SKM-1 treated with dmso at 0.1 percent for 144 hours (cell line): ENCODE results near the gene STIL.
"Not testable (repeated sequence)": the region's sequence is repeated elsewhere in the genome, so short reads cannot be mapped to it uniquely, and the experiment has no call there.

Experiments
- DNase-seq: peaks from one replicate; lab custom pipeline; 2025; ENCODE audit not compliant: unreplicated experiment; lab: John Stamatoyannopoulos, UW

The STIL gene

DNA sequence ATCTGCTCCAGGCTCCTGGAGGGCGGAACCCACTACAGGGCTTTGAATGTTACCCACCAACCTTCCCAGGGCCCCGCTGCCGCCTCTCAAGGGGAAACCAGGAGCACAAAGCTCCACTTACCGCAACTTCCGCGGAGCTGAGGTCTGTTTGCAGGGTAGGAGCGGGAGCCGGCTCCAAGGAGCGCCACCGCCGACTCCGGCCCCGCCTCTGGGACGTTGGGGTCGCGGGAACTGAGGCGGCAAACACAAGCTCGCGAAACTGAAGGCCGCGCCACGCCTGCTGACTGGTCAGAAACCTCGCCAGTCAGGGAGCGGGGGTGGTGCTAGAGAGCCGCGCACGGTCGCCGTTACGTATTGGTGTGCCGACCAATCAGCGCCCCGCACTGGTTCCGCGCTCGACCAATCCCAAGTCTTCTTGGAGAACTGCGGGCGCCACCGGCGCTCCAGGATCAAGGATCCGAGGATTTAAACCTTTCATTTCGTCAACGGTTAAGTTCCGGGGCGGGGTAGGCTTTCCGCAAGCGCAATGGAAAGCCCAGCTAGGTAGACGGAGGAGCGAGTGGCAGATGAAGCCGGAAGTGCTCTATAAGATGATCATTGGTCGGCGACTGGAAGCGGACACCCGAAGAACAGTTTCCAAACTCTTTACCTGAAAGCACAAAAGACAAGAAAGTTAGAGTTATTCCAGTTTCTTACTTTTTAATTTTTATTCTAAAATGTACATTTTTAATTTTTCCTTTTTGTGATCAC lies at the start of gene STIL:
STIL (minus strand) TSS at position 233 of the 750 bp plus-strand sequence. CDS start 3,828 bp downstream, outside the sequence.
- DNase-seq: peak; percentile 99

DNA sequence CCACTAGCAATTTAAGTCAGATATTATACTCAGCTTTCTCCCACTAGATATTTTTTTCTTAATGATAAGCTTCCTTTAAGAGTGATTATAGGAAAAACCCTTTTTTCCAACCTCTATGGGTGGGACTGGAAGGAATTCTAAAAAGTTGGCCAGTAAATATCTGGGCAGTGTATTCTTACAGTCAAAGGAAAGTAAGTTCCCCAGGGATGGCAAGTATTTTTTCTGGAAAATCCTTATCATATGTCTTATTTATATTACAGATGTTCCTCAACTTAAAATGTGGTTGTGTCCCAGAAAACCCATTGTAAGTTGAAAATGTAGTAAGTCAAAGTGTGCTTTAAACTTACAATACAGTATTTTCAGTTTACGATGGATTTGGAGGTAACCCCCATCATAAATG lies 48.9 kb upstream of the STIL start:
- no peak for DNase-seq

DNA sequence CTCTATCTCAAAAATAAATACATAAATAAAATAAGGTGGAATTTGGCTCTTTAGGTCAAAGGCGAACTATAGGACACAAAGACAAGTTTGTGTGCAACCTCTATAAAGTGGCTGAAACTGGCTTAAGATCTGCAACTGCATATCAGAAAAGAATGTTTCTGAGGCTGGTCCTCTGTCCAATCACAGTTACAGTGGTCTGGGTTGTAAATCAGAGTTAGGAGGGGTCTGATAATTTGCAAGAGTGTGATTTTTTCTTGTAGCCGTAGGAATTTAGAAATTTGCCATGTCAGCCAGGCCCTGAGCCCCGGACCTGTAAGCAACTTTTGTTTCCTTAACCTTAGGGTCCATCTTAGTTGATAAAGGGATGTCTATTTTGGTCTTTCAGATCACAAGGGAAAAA lies 47.4 kb upstream of the STIL start:
- DNase-seq: no peak

DNA sequence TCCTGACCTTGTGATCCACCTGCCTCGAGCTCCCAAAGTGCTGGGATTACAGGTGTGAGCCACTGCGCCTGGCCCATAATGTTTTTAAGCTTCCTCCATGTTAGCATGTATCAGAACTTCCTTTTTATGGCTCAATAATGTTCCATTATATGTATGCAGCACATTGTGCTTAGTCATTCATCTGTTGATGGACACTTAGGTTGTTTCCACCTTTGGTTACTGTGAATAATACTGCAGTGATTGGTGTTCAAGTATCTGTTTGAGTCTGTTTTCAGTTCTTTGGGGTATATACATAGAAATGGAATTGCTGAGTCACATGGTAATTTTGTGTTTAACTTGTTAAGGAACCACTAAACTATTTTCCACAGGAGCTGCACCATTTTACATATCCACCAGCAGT lies 37.4 kb upstream of the STIL start:
- DNase-seq: no peak

DNA sequence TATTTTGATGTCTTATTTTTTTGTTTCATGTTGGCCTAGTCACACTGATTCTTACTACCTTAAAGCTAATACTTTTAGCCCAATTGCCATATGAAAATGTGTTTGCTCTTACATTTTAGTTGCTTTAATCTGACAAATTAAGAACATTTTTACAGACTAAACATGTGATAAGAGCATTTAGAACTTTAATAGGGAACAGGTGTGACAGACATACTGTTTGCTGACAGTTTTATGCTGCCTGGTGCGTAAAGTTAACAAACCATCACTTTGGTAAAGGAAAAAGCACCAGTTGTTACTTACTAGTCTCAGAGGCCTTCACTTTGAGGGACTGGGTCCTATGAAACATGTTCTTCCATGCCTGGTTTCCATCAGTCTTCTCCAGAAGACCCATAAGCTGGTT lies 34.3 kb upstream of the STIL start:
- no peak for DNase-seq

DNA sequence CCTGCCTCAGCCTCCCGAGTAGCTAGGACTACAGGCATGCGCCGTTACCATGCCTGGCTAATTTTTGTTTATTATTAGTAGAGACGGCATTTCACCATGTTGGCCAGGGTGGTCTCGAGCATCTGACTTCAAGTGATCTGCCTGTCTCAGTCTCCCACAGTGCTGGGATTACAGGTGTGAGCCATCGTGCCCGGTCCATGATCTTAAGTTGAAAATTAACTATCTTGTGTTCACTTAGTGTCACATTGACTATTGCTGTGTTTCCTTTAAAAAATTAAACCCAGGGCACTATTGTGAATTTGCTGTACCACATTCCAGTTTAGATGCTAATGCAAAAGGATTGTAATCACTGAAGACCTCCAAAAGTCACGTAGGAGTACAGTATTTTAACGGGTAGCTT lies 33.8 kb upstream of the STIL start:
- no peak for DNase-seq

DNA sequence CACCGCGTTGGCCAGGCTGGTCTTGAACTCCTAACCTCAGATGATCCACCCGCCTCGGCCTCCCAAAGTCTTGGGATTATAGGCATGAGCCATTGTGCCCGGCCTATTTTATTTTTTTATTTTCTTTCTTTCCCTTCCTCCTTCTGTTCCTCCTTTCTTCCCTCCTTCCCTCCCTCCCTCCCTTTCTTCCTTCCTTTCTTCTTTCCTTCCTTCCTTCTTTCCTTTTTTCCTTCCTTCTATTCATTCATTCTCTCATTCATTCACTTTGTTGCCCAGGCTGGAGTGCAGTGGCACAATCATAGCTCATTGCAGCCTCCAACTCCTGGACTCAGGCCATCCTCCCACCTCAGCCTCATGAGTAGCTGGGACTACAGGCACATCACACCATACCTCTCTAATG lies 33.0 kb upstream of the STIL start:
- DNase-seq: not testable (repeated sequence)

DNA sequence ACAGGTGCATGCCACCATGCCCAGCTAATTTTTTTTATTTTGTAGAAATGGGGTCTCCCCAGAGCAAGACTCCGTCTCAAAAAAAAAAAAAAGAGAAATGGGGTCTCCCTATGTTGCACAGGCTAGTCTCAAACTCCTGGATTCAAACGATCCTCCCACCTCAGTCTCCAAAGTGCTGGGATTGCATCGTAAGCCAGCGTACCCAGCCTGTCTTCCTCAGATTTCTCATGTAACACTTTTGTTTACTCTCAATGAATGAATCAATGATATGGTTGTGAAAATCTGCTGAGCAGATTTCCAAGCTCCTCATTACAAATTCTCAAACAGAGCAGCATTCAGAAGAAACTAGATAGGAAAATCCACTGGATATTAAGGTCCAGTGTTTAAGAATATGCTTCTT lies 26.3 kb upstream of the STIL start:
- DNase-seq: no peak

DNA sequence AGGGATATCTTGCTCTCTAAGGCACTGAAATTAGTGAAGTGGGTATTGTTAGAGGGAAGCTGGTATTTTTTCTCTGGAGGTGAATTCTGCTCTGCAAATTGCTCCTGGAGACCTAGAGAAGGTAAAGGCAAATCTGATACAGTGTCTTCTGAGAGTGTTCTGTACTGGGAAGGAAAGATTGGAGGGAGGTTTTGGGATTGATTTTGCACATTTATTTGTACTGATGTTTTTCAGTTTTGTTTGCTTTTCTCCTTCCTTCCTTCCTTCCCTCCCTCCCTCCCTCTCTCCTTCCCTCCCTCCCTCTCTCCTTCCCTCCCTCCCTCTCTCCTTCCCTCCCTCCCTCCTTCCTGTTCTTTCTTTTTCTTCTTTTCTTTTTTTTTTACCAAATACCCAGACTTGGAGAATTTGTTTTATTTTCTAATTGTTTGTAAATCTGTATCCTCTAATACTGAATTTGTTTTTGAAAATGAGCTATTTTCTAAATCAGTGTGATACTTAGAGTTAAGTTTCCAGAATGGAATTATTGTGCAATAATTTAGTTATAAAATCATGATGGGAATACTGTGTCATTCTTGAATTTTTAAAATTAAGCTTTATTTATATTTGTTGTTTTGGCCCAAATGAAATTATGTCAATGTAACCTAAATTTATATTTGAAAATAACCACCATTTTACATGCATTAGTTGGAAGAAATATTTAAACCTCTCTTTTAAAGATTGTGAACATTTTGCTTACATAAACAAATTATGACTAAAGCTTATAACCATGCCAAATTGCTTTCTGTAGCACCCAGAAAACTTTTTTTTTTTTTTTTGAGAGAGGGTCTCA lies 24.5 kb upstream of the STIL start:
- no peak for DNase-seq

DNA sequence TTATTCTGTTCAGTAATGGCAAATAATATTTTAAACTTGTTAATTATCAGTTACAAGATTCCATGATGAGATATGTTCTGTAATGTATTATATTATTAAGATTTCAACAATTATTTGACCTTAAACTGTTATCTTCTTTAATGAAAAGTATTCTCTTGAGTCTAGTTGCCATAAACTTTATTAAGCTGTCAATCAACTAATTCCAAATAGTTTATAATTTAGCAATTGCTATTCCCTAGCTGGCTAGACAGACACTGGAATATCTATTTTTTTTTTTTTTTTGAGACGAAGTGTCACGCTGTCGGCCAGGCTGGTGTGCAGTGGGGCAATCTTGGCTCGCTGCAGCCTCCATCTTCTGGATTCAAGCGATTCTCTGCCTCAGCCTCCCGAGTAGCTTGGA lies 23.4 kb upstream of the STIL start:
- no peak for DNase-seq

DNA sequence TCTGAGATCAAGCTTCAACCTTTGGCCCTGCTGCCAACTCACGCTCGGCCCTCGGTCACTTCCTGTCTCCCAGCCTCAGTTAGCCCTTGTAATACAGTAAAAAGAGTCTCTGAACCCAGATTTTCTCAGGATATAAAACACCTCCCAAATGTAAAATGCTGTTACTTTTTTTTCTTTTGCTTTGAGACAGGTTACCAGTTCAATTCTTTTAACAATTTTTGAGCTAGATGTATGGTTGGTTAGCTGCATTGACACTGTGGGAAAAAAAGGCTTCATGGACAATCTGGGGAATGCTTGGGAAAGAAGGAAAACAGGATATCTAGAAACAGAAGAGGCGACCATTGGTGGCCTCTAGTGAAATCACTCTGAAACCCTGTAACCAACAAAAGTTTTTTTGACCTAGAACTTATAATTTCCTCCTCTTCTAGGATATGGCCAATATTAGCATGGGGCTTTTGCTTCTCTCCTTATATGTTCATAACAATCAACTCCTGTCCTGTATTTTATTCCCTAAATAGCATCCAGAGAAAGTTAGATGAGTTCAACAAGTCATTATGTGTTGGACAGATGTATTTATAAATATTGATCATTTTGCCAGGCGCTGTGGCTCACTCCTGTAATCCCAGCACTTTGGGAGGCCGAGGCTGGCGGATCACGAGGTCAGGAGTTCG lies 21.0 kb upstream of the STIL start:
- DNase-seq: no peak

DNA sequence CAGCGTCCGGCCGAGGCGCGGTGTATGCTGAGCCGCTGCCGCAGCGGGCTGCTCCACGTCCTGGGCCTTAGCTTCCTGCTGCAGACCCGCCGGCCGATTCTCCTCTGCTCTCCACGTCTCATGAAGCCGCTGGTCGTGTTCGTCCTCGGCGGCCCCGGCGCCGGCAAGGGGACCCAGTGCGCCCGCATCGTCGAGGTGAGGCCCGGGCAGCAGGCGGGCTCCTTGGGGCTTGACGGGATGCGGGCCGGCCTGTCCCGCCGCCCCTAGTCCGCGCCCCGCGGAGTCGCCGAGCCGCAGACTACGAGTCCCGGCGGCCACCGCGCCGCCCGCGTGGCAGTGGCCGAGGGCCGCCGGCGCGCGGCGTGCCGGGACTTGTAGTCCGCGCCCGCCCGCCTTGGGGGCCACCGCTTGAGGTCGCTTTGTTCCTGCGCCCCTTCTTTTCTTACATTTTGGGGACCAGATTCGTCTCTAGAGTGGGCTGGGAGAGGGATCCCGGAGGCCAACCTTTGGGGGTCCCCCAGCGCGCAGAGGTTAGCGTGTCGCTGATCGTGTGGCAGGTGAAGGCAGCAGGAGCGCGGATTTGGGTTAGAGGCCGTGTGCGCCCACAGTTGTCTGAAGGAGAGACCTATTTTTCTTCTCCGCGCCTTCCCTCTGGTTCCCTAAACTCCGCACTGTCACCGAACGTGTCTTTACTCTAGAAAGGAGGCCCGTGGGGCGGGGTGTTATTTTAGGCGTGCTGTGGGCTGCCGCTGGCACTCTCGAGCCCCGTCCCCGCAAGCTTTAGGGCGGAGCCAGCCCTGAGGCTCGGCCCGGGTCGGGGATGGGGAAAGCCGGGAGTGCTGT lies 20.2 kb upstream of the STIL start:
- DNase-seq: peak; percentile 67

DNA sequence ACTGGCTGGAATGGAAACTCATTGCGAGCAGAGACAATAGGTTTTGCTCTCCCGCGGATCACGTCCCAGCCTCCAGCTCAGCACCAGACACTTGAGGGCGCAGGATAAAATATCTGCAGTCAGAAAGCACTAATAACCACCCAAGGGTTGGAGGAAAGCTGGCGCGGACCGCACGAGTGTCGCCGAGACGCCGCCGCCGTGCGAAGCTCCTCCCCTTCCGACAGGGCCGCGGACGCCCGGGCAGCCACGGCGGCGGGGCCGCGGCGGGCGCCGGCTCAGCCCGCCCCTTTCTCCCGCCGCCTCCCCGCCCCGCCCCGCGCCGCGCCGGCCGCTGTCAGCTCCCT lies 19.6 kb upstream of the STIL start, which contains the start of gene CMPK1:
CMPK1 (plus strand) TSS at position 213 of the 344 bp plus-strand sequence. CDS start 156 bp downstream, outside the sequence.
- DNase-seq: peak; percentile 81

DNA sequence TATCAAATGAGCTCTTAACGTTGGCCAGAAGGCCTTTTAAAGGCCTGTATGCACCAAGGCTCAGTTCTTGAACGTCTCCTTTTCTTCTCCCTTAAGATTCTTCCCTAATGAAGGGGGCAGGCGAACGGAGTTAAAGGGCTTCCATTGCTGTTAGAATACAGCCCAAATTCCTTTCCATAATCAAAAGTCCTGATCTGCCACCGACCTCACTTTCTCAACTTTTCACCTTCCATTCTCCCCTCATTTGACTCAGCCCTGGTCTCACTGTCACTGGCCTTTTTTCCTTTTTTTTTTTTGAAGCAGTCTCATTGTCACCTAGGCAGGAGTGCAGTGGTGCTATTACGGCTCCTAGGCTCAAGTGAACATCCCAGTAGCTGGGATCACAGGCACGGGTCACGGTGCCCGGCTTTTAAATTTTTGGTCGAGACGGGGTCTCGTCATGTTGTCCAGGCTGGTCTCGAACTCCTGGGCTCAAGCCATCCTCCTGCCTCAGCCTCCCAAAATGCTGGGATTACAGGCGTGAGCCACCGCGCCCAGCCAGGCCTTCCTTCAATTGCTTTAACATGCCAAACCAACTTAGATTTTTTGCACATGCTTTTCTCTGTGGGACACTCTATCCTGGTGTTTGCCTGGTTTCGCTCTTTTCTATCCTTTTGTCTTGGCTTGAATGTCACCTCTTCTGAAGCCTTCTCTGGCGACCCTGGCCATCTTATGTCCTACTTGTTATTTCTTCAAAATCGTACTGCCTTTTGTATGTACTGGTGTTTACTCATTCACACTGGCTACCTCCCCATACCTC lies 19.0 kb upstream of the STIL start:
- no peak for DNase-seq

DNA sequence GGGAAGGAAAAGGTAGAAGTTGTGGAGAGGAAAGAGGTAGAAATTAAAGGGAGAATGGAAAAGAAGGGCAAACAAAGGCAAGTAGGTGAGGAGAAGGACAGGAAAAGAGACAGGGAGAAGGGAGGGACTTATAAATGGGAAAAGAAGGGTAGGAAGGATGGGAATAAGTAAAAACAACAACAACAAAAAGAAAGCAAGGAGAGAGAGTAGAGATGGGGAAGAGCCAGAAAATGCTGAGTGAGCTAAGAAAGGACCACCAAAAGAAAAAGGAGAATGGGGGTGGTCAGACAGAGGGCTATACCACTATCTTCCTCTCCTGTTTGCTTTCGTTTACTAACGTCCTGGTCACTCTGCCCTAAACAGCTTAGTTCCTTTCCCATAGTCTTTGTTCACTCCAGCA lies 17.9 kb upstream of the STIL start:
- no peak for DNase-seq

DNA sequence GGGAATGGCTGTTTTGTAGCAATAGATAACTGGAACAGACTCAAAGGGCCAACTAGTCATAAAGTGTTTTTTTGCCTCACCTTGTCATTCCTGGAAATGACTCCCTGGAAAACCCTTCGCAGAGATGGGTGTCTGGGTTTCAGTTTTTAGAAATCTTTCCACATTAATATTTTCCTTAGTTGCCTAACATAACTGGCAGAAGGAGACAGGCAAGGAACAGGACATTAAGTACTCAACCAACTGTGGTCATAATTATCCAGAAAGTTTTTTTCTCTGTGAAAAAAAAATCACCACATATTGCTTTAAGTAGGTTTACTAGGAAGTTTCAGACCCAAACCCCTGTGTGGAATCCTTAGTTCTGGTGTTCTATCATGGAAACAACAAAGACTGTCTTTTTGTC lies 16.3 kb upstream of the STIL start:
- DNase-seq: no peak

DNA sequence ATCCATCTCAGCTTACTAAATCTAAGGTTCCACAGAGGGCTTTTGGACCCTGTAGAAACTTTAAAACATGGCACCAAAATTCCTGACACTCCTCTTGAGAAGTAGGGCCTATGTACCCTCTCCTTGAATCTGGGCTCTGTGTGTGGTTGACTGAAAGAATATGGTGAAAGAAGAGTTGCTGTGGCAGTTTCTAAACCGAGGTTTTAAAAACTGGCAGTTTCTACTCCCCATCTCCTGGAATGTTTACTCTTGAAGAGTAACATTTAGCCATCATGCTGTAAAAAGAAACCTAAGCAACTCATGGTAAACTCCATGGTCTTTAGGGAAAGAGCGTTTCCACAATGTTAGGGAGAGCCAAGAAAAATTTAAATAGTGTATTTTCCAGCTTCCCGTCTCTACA lies 15.0 kb upstream of the STIL start:
- DNase-seq: no peak

DNA sequence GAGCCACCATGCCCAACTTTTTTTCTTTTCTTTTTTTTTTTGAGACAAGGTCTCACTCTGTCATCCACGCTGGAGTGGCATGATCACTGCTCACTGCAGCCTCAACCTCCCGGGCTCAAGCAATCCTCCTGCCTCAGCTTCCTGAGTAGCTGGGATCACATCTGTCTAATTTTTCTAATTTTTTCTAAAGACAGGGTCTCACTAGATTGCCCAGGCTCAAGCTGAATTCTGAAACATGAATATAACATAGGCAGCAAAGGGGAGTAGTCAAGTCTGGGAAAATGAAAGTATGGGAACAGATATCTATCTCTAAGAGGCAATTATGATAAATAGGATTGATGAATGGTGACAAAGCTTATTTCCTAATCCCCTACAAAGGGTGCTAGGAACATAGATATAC lies 12.3 kb upstream of the STIL start:
- DNase-seq: no peak

DNA sequence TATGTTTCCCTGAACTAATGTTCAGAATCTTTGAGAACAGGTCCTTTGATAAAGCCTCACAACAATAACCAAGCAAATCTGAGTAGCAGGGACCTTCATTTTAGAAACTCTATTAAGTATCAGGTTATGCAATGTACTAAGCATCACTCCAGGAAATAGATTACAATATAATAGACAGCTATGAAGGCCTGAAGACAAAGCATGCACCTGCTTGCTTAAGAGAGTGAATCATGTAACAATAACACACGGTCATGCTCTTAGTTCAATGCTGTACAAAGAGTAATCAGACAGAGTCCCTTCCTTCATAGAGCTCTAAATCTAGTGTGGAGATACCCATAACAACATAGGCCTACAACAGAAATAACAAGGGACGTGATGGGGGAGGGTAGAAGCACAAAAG lies 11.6 kb upstream of the STIL start:
- no peak for DNase-seq

DNA sequence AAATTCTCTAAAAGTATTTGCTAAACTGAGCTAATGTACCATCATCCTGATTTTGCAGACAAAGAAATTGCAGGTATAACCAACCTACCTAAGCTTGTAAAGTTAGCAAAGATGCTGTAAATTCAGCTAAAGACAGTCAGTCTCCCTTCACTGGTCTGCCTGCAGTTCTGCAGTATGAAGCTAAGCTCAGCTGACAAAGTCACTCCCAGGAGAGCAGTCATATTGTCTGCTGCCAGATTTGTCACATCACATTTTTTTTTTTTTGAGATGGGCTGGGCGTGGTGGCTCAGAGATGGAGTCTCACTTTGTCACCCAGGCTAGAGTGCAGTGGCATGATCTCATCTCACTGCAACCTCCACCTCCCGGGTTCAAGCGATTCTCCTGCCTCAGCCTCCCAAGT lies 10.7 kb upstream of the STIL start:
- DNase-seq: no peak
